Loucy (cell line): ENCODE measurements around the gene RPS28.

ENCODE experiments used
- CTCF ChIP-seq: fragments of 200-600 bp; sonication (generic); conservative IDR thresholded peaks from 2 replicates; pipeline ENCODE4 v1.5.1; 2014; ENCODE audit warnings: mild to moderate bottlenecking, antibody characterized with exemption, low read length
- EZH2phosphoT487 ChIP-seq: fragments of 200-600 bp; IDR thresholded peaks from 2 replicates; pipeline ENCODE4 v1.6.1; 2018; ENCODE audit warnings: antibody characterized with exemption, mild to moderate bottlenecking, moderate library complexity, borderline replicate concordance

GRCh38 chr19:8370176-8371010 lies 49.1 kb downstream of the RPS28 start:
- TF ChIP-seq CTCF (no peak), EZH2phosphoT487 (no peak)
